H1 (cell line): ENCODE measurements around the gene UNC13C. TPM values are rescaled to one million over a fixed set of nuclear protein-coding genes. Genes with fewer than 3 reads are reported as not detected.

ENCODE experiments used
- CBX5 ChIP-seq: fragments of 300-800, 300-1000 bp; sonication (generic); IDR thresholded peaks from 2 replicates; pipeline ENCODE4 v1.7.1; 2016; ENCODE audit warnings: antibody characterized with exemption, low read length, low read depth
- E2F6 ChIP-seq: IDR thresholded peaks from 2 replicates; pipeline ENCODE4 v1.6.1; 2012; ENCODE audit warnings: inconsistent platforms
- polyA plus RNA-seq, 7 experiments: library from polyadenylated mRNA; depleted of rRNA in 3 of 7; stranded (reverse) in 5 of 7; unstranded in 2 of 7; fragments of >200 nt in 5 of 7; fragments of 200-250 nt in 2 of 7; gene quantifications; 1 replicate in 5 of 7; 2 replicates in 1 of 7; 4 replicates in 1 of 7; pipeline versions ENCODE4 v1.2.1 to v1.2.3, GENCODE V29; 2011 to 2013; ENCODE audit warnings: missing spikeins in 2 of 7, mixed read lengths in 2 of 7
- total RNA-seq: library from RNA; stranded (reverse); fragmentation: NEBNext Ultra II Directional; extraction: Animal tissue kit (Norgen Biotek cat#: 25700); gene quantifications from 2 replicates; pipeline ENCODE4 v1.2.1, GENCODE V29; 2021

Gene UNC13C
- total and polyA plus RNA-seq, 2 of the 8 experiments (the other 6 are each of a cell fraction or from before 2014, with no cell fraction given): 0.02 to 0.13 TPM

- TF ChIP-seq CBX5: no peak
- no peak for TF ChIP-seq E2F6
- TF ChIP-seq, all 59 proteins: peak for 0
Measured at GRCh38 chr15:54540721-54541120, 562.5 kb downstream of the UNC13C start (continued).
